HT-29 (cell line): Measurements from ENCODE around the gene KCNQ1. TPM values are rescaled to one million over a fixed set of nuclear protein-coding genes. Genes with fewer than 3 reads are reported as not detected.

Source experiments
- DNase-seq: peaks from one replicate; pipeline ENCODE4 v3.0.0-alpha.2; 2015; ENCODE audit warnings: low spot score
- total RNA-seq: library from RNA; depleted of rRNA; stranded (reverse); fragments of >200 nt; shearing (Covaris generic); gene quantifications from 2 replicates; pipeline ENCODE4 v1.2.3, GENCODE V29; 2014

KCNQ1 gene
- total RNA-seq, 1 experiment from 2014 or later: 9.9 TPM

DNA sequence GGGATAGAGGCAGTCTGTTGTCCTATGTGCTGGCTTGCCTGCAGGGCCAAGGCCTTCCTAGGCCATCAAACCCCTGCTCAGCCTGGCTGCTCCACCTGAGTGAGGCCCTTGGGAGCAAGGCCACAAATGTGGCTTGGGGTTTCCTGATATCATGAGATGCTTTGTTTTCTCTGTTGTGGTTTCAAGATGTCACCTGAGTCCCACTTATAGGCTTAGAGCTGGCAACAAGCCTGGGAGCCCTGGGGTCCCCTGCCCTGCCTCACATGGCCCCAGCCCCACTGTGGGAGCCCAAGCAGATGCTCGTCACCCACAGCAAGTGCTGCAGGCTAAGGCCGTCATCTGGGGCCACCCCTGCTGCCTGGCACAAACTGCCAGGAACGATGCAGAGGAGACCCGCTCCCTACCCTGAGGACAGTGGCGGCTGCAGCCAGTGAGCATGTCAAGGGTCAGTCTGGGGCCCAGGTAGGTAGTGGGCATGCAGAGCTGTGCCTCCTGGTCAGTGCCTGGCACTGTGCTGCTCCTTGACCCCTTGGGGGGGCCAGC, 330.3 kb downstream of the KCNQ1 start:
- DNase-seq: no peak

DNA sequence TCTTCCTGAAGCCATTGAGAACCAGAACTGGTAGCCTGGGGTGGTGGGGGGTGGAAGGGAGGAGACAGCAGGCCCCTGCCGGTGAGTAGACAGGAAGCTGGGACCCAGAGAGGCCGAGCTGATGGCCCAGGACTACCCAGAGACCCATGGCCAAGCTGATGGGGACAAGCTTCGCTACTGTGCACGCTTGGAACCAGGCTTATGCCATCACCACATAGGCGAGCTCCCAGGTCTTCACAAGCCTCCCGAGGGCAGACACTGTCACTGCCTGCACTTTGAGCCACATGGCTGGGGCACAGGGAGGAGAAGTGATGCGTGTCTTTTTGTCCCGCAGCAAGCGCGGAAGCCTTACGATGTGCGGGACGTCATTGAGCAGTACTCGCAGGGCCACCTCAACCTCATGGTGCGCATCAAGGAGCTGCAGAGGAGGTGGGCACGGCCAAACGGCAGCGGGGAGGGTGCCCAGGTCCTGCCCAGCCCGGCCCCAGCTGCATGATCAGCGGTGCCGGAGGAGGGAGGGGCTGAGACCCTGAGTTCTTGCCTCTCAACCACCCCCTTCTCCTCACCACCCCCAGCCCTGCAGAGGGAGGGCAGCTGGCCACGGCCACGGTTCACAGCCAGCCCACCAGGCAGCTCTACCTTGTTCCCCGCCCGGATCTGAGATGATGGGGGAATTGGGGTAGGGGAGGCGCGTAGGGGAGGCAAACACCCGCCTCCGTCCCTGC, 331.0 kb downstream of the KCNQ1 start:
- no peak for DNase-seq

DNA sequence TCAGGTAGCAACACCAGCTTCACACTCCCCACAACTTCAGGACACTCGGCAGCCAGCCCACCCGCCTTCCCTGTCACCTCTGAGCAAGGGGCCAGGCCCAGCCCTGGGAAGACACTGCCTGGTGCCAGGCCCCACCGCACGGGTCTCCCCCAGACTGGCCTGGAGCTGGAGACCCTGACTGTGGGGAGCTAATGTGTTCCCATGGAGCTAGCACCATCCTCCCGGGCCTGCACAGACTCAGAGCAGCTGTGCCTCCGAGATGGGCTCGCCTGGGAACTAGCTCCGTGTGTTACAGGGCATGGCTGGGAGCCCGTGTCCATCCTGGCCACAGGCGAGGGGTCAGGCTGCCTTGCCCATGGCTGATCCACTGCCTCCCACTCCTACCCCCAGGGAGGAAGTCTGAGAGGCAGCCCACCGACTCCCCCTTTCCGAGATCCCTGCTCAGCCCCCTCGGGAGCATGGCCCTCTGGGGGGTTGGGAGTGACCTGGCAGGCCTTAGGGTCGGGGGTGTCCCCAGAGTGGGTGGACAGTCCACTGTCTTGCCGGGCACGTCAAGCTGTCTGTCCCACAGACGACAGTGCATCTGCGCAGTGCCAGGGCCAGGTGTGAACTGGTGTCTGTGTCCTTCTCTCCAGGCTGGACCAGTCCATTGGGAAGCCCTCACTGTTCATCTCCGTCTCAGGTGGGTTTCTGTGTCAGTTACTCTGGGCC, 331.7 kb downstream of the KCNQ1 start:
- no peak for DNase-seq

DNA sequence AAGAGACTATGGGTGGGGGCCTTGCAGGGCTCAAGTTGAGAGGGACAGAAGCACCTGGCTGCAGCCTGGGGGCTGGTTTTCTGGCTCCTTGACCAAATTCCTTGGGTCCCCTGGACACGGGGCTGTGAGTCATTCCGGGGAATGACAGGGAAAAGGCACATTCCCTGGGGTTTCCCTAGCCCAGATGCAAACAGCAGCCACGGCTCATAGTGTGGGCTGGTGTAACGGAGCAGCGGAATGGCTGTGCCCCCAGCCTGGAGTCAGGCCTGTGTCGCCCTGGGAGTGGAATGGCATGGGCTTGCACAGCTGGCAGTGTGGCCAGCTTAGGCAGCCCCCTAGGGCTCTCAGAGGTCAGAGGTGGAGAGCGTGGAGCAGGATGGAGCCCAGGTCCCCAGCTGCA, 332.6 kb downstream of the KCNQ1 start:
- DNase-seq: no peak

DNA sequence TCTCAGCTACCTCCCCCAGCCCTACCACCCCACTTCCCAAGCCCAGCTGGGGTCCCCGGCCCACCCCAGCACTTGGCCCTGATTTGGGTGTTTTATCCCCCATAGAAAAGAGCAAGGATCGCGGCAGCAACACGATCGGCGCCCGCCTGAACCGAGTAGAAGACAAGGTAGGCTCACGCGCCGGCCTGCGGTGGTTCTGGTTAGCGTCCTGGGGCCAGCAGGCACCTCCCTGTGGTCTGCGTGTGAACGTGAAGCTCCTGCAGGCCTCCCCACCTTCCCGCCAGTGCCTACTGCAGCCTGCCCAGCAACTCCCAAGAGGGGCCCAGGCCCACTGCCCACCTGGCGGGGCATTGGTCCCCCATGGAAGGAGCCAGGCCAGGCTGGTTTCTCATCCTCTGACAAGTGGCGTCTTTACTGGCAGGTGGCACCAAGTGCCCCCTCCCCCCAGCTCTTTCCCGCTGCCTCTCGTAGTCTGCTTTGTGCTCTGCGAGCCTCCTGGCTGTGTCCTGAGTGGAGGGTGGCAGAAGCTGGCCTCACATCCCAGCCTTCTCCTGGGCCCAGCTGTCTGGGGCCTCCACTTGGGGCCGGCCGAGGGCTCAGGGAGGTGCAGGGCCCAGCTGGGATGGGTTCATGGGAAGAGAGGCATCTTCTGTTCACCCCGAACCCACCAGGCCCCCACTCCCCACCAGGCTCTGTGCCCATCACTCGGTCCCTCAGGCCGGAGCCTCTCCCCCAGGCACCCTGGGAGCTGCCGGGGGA, 333.2 kb downstream of the KCNQ1 start:
- DNase-seq: no peak

DNA sequence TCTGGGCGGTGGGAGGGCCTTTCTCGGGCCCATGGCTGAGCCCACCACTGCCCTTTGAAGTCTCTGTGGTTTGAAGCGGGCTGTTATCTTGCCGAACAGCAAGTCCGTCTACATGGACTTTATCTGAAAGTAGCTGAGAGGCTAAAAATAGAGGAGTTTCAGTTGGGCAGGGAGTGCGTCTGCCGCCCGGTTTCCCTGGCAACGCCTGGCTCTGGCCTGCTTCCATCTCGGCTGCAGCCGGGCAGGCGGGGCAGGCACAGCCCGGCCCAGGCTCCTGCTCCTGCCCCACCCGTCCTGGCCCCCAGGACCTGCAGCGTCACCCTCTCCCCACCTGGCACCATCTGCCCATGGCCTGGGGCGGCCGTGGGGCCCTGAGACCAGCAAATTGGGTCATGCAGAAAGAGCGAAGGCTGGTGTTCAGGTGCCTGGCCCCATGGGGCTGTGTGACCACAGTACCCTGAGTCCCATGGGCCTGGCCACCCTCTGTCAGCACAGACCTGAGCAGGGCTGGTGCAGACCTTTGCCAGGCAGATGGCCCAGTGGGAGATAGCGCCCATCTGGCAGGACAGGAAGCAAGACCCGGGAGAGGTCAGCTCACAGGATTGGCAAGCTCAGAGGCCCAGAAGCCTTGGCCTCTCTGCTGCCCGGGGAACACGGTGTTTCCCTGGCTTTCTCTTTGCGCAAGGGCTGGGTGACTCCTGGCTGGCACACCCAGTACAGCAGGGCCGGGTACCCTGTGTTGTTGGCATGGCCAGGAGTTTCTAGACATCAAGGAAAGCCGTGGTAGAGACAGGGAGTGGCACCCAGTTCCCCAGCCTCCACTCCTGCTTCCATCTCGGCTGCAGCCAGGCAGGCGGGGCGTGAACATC, 334.1 kb downstream of the KCNQ1 start:
- peak; percentile 71 for DNase-seq

DNA sequence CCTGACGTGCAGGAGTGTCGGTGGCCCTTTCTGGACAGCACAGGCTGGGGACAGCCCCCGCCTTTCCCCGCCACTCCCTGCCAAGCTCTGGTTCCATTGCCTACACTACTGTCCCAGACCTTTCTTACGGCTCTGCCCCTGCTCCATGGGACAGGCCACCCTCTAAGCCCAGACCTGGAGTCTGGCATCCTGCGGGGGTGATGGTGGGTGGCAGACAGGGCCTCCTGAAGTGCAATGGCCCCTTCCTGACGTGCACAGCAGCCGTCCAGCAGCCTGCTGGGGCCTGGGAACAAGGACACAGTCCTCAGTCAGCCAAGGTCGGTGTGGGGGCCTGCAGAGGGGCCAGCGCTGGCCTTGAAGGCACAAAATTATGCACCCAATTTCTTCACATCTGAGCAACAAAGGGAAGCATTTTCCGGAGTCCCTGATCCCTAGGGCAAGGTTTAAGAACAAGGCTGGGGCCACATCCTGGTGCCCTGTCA, 334.7 kb downstream of the KCNQ1 start:
- no peak for DNase-seq

DNA sequence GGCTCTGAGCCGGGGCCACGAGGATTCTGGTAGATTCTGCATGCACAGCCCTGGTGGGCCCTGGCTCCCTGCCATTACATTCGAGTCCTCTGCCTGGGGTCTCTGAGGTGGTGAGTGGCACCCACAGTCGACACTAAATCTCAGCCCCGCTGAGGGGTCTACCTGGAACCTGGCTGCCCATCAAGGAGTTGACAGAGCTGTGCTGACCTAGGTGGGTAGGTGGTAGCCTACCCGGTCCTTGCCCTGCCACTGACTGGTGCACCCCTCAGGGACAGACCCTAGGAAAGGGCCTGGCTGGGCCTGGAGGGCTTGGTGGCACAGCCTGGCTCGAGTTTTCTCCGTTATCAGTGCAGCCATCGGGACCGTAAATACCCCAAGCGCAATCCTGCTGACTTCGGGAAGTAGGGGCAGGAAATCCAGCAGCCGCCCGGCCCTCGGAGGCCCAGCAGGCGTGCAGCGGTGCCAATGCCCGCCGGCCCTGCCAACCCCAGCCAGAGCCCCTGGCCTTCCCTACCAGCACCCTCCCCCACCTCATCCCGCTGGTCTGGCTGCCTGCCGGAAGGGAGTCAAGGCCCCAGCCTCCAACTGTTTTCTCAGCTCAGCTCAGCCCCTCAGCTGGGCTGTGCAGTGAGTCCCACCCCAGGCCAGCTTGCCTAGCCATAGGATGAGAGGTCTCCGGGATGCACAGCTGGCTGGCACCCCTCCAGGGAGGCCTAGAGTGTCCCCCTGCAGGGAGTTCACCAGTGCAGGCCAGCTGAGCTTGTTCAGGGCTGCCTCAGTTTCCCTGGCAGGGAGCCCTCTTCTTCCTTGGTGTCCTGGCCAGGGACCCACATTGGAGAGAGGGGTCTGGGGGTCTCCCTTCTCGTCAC, 335.4 kb downstream of the KCNQ1 start:
- DNase-seq: no peak

DNA sequence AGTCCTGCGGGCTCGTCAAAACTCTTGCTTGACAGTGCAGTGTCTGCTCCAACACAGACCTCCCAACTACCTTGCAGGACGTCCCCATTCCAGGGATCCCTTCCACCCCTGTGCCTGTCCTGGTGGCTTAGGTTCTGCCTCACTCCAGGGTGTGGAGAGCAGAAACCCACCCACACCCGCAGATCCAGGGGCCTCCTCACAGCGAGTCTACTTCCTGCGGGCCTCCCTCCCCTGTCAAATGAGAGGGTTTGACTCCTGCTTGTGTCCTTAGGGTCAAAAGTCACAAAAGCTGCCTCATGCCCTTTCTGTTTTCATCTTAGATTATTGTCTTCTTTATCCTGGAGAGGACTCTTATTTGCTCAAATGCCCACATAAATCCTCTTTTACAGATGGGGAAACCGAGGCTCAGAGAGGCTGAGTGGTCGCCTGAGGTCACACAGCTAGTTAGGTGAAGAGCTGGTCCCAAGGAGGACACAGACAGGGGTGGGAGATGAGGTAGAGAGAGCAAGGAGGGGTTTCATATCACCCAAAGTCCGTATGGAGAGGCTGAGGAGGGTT, 336.1 kb downstream of the KCNQ1 start:
- no peak for DNase-seq

DNA sequence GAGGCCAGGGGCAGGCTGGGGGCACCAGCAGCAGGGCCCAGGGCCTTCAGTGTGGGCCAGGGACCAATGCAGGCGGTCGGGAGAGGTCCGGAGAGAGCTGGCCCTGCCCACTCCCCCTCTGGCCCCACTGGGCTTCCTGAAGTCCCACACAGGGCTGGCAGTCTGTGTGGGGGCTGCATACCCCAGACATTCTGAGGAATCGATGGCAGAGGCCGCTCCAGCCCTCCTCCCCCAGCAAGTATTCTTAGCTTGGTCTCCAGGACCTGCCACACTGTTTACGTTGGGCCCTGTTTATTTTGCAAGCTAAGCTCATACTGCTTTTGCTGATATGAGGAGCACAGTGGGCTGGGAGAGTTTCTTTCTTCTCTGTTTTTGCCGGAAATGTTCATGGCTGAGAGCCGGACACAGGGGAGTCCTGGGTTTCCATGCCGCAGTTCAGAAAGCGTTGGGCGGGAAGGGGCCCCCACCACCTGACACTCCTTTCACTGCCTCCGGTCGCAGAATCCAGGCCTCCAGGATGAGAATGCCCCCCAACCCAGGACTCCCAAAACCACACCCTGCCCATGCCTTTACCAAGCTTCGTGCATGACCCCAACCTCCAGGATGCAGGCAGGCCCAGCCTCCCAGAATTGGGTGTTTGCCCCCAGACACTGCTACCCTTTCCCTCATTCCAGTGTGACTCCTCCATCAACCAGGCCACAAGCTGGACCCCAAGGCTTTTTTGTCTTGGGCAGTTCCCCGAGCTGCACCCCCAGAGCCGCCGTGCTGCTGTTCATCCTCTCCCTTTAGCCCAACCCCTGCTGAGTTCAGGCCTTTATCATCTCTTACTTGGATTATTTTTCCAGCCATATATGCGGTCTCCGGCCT, 336.8 kb downstream of the KCNQ1 start:
- no peak for DNase-seq

DNA sequence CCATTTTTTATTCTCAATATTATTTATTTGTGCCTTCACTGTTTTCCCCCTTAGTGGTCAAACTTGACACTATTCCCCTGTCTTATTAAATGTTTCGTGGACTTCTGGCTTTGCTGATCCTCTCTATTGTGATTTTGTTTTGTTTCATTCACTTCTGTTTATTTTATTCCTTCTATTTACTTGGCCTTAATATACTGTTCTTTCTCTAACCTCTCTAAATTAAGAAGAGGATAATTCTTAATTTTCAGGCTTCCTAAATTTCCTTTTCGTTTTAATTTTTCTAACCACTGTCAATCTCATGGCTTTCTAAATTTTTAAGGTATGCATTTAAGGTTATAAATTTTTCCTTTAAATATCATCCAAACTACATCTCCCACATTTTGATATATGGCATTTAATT, 338.0 kb downstream of the KCNQ1 start:
- no peak for DNase-seq

DNA sequence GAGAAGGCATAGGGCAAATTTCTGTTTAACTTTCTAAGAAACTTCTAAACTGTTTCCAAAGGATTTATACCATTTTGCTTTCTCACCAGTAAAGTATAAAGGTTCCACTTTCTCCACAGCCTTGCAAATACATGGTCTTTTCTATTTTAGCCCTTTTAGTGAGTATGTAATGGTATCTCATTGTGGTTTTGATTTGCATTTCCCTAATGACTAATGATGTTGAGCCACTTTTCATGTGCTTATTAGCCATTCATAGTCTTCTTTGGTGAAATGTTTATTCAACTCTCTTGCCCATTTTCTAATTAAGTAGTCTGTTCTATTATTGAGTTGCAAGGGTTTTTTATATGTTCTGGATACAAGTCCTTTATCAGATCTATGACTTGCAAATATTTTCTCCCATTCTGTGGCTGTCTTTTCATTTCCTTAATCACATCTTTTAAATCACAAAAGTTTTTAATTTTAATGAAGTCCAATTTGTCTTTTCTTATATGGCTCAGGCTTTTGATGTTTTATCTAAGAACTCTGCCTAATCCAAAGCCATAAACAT, 338.8 kb downstream of the KCNQ1 start:
- DNase-seq: no peak

DNA sequence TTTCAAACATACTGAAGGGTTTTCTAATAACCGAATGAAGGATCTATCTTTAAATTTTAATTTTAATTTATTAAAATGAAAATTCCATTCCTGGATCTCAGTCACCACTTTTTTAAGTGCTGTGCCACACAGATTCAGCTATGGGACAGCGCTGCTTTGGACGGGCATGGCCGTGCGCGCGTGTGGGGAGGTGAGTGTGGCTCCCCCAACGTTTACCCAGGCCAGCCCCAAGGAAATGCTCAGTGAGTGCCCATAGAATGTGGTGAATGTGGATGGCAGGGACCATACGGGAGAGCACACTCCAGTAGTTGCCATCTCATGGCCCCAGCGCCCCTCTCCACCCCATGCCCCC, 343.0 kb downstream of the KCNQ1 start:
- DNase-seq: no peak

DNA sequence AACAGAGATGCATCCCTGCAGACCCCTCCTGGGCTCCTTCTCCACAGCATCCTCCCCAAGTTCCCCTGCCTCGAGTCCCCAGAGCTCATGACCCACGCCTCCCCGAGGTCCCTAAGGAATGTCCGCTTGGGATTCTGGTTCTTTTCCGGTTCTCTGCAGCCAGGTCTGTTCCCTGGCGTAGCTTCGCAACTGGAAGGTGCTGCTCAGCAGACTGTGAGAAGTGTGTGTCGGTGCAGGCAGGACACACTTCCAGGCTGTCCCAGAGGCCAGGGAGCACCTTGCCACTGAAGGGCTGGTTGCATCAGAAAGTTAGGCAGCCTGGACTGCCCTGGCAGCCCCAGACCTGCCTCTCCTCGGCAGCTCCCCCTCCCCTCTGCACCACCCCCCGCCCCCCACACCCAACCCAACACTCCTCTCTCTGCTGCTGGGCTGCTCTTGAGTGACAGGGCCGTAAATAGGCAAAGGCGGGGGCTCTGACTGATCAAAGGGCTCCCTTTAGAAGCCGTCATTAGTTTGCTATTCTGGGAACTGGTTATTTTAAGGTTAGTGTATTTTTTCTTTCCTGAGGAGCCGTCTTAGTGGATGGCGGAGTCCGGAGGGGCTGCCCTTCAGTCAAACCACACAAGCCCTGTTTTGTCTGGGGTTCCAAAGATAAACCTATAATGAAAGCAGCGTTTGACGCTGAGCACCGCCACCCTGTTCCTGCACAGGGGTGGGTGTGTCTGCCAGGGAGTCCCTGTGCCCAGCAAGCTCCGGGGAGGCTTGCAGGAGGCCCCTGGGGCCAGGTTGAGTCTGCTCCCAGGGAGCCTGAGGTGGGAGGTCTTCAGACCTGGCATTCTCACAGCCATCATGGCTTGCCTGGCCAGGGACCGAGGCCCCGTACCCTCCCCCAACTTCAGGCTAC, 343.6 kb downstream of the KCNQ1 start:
- no peak for DNase-seq

DNA sequence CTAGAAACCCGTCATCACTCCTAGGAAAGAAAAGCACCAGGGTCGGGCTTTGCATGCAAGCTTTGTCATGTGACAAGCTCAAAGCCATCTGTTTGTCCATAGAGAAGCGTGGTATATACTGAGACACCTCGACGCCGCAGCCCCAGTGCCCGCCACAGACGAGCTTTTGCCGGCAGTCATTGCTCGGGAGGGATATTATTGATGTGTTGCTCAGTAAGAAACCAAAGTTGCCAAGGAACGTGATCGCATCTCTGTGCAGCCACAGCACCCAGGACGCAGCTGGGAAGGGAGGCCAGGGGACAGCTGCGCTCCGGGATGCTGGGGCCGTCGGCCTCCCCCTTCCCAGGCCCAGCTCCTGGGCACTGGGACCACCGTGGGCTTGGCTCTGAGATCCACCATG, 344.5 kb downstream of the KCNQ1 start:
- no peak for DNase-seq

DNA sequence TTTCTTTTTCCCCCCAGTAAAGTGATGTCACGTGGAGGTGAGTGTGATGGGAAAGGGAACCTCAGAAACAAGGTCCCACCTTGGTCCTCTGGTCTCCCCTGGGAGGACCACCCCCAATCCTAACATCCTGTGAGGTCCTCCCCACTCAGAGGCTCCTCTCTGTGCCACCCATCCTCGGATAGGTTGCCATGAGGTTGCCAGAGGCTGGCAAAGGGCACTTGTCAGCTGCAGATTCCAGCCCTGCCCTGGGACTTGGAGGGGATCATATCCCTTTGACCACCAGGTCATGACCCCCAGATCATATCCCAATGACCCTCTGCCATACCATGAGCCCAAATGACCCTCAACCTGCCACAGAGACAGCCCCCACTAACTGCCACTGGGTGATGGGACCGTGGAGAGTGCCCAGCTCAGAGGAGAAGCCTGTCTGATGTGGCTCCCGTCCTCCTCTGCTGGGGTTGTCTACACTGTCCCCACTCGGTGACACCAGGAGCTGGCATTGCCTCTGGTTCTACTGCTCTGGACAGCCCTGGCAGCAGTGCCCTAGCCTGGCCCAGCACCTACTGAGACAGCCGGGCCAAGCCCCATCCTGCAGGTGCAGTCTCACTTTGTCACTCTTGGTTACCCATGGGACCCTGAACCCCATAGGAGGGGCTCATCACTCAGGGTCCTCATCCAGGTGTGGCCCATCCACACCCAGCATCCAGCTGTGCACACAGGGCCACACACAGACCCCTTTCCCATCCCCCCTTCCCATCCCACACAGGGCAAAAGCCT, 345.2 kb downstream of the KCNQ1 start:
- no peak for DNase-seq

DNA sequence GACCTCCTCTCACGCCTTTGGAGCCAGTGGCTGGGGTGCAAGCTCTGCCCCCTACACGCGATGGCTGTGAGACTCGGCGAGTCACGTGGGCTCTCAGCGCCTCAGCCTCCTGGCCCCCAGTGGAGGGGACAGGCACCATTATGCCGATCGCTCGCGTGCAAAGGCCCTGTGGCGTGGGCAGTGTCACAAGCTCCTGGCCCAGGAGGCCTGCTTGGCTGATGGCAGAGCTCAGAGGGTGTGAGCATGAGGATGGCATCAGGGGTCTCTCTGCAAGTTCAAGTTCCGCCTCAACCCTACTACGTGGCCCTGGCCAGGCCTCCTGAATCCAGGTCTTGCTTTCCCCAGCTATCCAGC, 345.7 kb downstream of the KCNQ1 start:
- DNase-seq: no peak
